A549 (cell line): ENCODE results near the gene RAD51AP2. TPM values are rescaled to one million over a fixed set of nuclear protein-coding genes. Genes with fewer than 3 reads are reported as not detected.

Source experiments
- ATAC-seq, 2 experiments: fragments of 200-7000 bp in 1 of 2; fragments of >200 bp in 1 of 2; cut with Nextera tagmentation in 1 of 2; cut with Tn5 transposase in 1 of 2; 3 replicates each; pipeline versions ENCODE4 v1.8.0 to v1.9.1; 2018 to 2020; ENCODE audit warnings: mild to moderate bottlenecking in 1 of 2, moderate library complexity in 1 of 2
- CTCF ChIA-PET: fragments of 300-600 bp; sonication (Branson Sonifier 250); formaldehyde crosslinking; extraction: SDS; loops from one replicate; lab custom pipeline; 2021; ENCODE audit warnings: antibody characterized with exemption, inconsistent platforms; lab: Yijun Ruan, JAX
- POLR2A ChIA-PET: fragments of 350-600 bp; formaldehyde crosslinking; extraction: SDS; loops from one replicate; lab custom pipeline; 2021; ENCODE audit warnings: antibody characterized with exemption, inconsistent platforms; lab: Yijun Ruan, JAX
- DNase-seq, 2 experiments: peaks; one replicate each; pipeline versions ENCODE4 v3.0.0 to v3.0.0-alpha.2; 2011 to 2016; ENCODE audit warnings: low read depth in 1 of 2, low spot score in 1 of 2
- FAIRE-seq: peaks from 2 replicates; lab custom pipeline; 2011; peaks lifted over from hg19 to GRCh38; lab: Jason Lieb, UNC
- H3K27ac ChIP-seq, 2 experiments: fragments of >200 bp; sonication (Bioruptor Twin); formaldehyde crosslinking; 3 replicates each; pipeline ENCODE4 v1.5.1; 2016 to 2017
- H3K4me1 ChIP-seq: fragments of >200 bp; sonication (Bioruptor Twin); formaldehyde crosslinking; 3 replicates; pipeline ENCODE4 v1.6.1; 2016
- H3K4me2 ChIP-seq: fragments of >200 bp; sonication (Bioruptor Twin); formaldehyde crosslinking; 3 replicates; pipeline ENCODE4 v1.6.1; 2016
- H3K4me3 ChIP-seq: fragments of >200 bp; sonication (Bioruptor Twin); formaldehyde crosslinking; 3 replicates; pipeline ENCODE4 v1.5.1; 2016
- H3K9me3 ChIP-seq: fragments of >200 bp; sonication (Bioruptor Twin); formaldehyde crosslinking; 3 replicates; pipeline ENCODE4 v1.6.1; 2016
- CBX2 ChIP-seq: fragments of 200-600 bp; sonication (generic); IDR thresholded peaks from 2 replicates; pipeline ENCODE4 v1.6.1; 2016; ENCODE audit warnings: low read depth, mild to moderate bottlenecking, borderline replicate concordance
- CEBPB ChIP-seq, 2 experiments: fragments of >200 bp in 1 of 2; sonication (Bioruptor Twin) in 1 of 2; formaldehyde crosslinking in 1 of 2; IDR thresholded peaks; 2 replicates each; pipeline ENCODE4 v1.6.1; 2012 to 2016
- CHD4 ChIP-seq: fragments of 200-600 bp; sonication (generic); IDR thresholded peaks from 2 replicates; pipeline ENCODE4 v1.6.1; 2016; ENCODE audit warnings: antibody characterized with exemption, mild to moderate bottlenecking, borderline replicate concordance
- EHF ChIP-seq: fragments of 250-450 bp; sonication (Bioruptor Pico); IDR thresholded peaks from 2 replicates; pipeline ENCODE4 v1.5.0; 2020; ENCODE audit warnings: mild to moderate bottlenecking
- EHMT2 ChIP-seq: fragments of 200-600 bp; sonication (generic); IDR thresholded peaks from 2 replicates; pipeline ENCODE4 v1.6.1; 2016; ENCODE audit warnings: antibody characterized with exemption, low read depth, mild to moderate bottlenecking, moderate library complexity
- ESRRA ChIP-seq: fragments of 150-350 bp; IDR thresholded peaks from 2 replicates; pipeline ENCODE4 v1.6.1; 2014; ENCODE audit warnings: mild to moderate bottlenecking, low read length, borderline replicate concordance
- FOXS1 ChIP-seq: fragments of 250-450 bp; sonication (Bioruptor Pico); IDR thresholded peaks from 2 replicates; pipeline ENCODE4 v1.5.0; 2020; ENCODE audit warnings: mild to moderate bottlenecking, moderate library complexity
- HOXB5 ChIP-seq: fragments of 250-450 bp; sonication (Bioruptor Pico); IDR thresholded peaks from 2 replicates; pipeline ENCODE4 v1.5.0; 2020; ENCODE audit warnings: mild to moderate bottlenecking, moderate library complexity
- JUNB ChIP-seq: fragments of >200 bp; sonication (Bioruptor Twin); formaldehyde crosslinking; IDR thresholded peaks from 2 replicates; pipeline ENCODE4 v1.6.1; 2016
- KDM5A ChIP-seq: fragments of 200-600 bp; sonication (generic); IDR thresholded peaks from 2 replicates; pipeline ENCODE4 v1.6.1; 2016; ENCODE audit warnings: antibody characterized with exemption, mild to moderate bottlenecking
- MAFK ChIP-seq: fragments of 450-650 bp; IDR thresholded peaks from 2 replicates; pipeline ENCODE4 v1.6.1; 2014; ENCODE audit not compliant: partially characterized antibody
- MAZ ChIP-seq: fragments of 150-350 bp; IDR thresholded peaks from 2 replicates; pipeline ENCODE4 v1.6.1; 2014; ENCODE audit warnings: antibody characterized with exemption, low read depth, low read length, borderline replicate concordance
- NFE2L2 ChIP-seq: fragments of 150-350 bp; conservative IDR thresholded peaks from 2 replicates; pipeline ENCODE4 v1.6.1; 2014; ENCODE audit warnings: low read length
- NPAS2 ChIP-seq: fragments of 250-450 bp; sonication (Bioruptor Pico); IDR thresholded peaks from 2 replicates; pipeline ENCODE4 v1.8.0; 2022; ENCODE audit warnings: mild to moderate bottlenecking, moderate library complexity, borderline replicate concordance
- POLR2A ChIP-seq: IDR thresholded peaks from 2 replicates; pipeline ENCODE4 v1.6.1; 2012; ENCODE audit warnings: mild to moderate bottlenecking, low read length
- RAD21 ChIP-seq, 2 experiments: fragments of >200 bp in 1 of 2; sonication (Bioruptor Twin) in 1 of 2; formaldehyde crosslinking in 1 of 2; IDR thresholded peaks in 1 of 2; conservative IDR thresholded peaks in 1 of 2; 2 replicates in 1 of 2; 3 replicates in 1 of 2; pipeline ENCODE4 v1.6.1; 2012 to 2018; ENCODE audit warnings: inconsistent platforms in 1 of 2
- RCOR1 ChIP-seq: fragments of 150-350 bp; IDR thresholded peaks from 2 replicates; pipeline ENCODE4 v1.6.1; 2014; ENCODE audit warnings: antibody characterized with exemption, low read length, low read depth
- SMC3 ChIP-seq: fragments of >200 bp; sonication (Bioruptor Twin); formaldehyde crosslinking; IDR thresholded peaks from 3 replicates; pipeline ENCODE4 v1.6.1; 2018; ENCODE audit warnings: inconsistent platforms
- TFCP2L1 ChIP-seq: fragments of 250-450 bp; sonication (Bioruptor Pico); IDR thresholded peaks from 2 replicates; pipeline ENCODE4 v1.5.0; 2021; ENCODE audit warnings: mild to moderate bottlenecking
- ZNF302 ChIP-seq: fragments of 250-450 bp; sonication (Bioruptor Pico); IDR thresholded peaks from 2 replicates; pipeline ENCODE4 v1.9.0; 2021; ENCODE audit warnings: inconsistent platforms, mild to moderate bottlenecking, moderate library complexity
- ZSCAN20 ChIP-seq: fragments of 250-450 bp; sonication (Bioruptor Pico); IDR thresholded peaks from 2 replicates; pipeline ENCODE4 v1.8.0; 2022; ENCODE audit warnings: mild to moderate bottlenecking, moderate library complexity
- WGBS: methylation state at CpG from one replicate; pipeline ENCODE4 v1.1.6; 2017; ENCODE audit errors: missing lambda C conversion rate; 5-methylcytosine and 5-hydroxymethylcytosine counted together
- polyA plus RNA-seq, 4 experiments: library from polyadenylated mRNA; depleted of rRNA in 3 of 4; stranded (reverse); fragments of >200 nt; fragmentation: RNase III in 1 of 4; extraction: RNeasy Plus Mini Kit Qiagen cat#74134 plus additional on column Dnase treatment in 1 of 4; gene quantifications; 2 replicates in 3 of 4; 3 replicates in 1 of 4; pipeline ENCODE4 v1.2.3, GENCODE V29; 2011 to 2017
- TF ChIP-seq, protein P1 (sequence below): IDR thresholded peaks from 2 replicates; pipeline ENCODE4 v1.6.1; 2012
- TF ChIP-seq, protein P2 (sequence below): fragments of >200 bp; sonication (Bioruptor Twin); formaldehyde crosslinking; IDR thresholded peaks from 2 replicates; pipeline ENCODE4 v1.6.1; 2016
- TF ChIP-seq, protein P3 (sequence below): fragments of 450-650 bp; IDR thresholded peaks from 2 replicates; pipeline ENCODE4 v1.6.1; 2014; ENCODE audit warnings: antibody characterized with exemption

Gene RAD51AP2
- polyA plus RNA-seq, 2 of the 4 experiments (the other 2 are of a cell fraction) = not detected

DNA sequence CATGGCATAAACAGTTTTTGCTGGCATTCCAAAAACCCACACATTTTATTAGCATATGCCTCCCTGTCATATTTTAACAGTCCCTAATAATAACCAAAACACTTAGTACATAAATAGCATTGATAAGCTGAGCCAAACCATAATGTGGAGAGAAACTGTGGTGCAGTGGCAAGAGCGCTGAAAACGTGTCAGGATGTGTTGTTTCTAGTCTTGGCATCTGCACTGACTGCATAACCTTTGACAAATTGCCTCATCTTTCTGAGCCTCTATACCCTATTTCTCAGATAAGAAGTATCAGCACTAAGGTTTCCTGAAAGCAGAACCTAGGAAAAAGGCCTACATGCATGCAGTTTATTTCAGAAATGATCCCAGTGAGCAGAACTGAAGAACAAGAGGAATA is 41.4 kb downstream of the RAD51AP2 start:
- ATAC-seq = no peak
- CTCF ChIA-PET = no interaction called here
- no peak for FAIRE-seq

DNA sequence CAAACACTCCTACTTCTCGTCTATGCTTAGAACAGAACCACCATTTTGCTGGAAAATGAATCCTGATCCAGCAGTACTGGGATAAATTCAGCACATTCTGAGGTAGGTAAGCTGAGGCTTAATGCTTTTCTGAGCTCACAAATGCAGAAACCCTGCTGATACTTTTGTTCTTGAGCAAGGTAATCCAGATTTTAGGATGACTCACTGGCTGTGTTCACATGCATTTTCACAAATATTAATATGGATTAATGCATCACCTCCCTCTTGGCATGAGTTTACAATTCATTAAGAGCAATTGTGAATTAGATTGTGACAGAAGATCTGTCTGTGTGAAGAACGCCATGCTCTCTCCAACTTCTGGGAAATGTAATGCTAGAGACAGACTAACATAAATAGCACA is 42.2 kb downstream of the RAD51AP2 start:
- no peak for TF ChIP-seq SMC3
- TF ChIP-seq HOXB5 (CRISPR knock-in tag) = no peak
- TF ChIP-seq, protein P1, sequence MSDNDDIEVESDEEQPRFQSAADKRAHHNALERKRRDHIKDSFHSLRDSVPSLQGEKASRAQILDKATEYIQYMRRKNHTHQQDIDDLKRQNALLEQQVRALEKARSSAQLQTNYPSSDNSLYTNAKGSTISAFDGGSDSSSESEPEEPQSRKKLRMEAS = no peak
- TF ChIP-seq POLR2A = no peak
- TF ChIP-seq ZNF302 (CRISPR knock-in tag) = no peak
- no peak for TF ChIP-seq TFCP2L1 (CRISPR knock-in tag)
- TF ChIP-seq, all 56 proteins: peak for 0
- ChIA-PET CTCF (no interaction called here), POLR2A (no interaction called here)
- H3K9me3 ChIP-seq = no peaks in the 10 kb centered on the region
- no peak overlapping the region for H3K4me3 ChIP-seq
- H3K4me2 ChIP-seq = no peak overlapping the region
- no peak overlapping the region for H3K27ac ChIP-seq
- FAIRE-seq (no peak), DNase-seq (no peak), ATAC-seq (no peak)
- 6% methylated on average over 2 of the region's 2 CpGs for WGBS
- H3K4me1 ChIP-seq = no peaks in the 10 kb centered on the region

More for the DNA sequence above, 41.4 kb downstream of the RAD51AP2 start:
- H3K4me3 ChIP-seq = no peak overlapping the region
- H3K4me1 ChIP-seq = no peaks in the 10 kb centered on the region
- H3K4me2 ChIP-seq = no peak overlapping the region
- TF ChIP-seq CHD4 = no peak
- TF ChIP-seq NPAS2 (CRISPR knock-in tag) = no peak
- TF ChIP-seq RAD21 (conservative IDR thresholded peaks at IDR 0.05 in 1 of 2, IDR thresholded peaks at IDR 0.05 in 1 of 2) = no peak
- no peak for TF ChIP-seq HOXB5 (CRISPR knock-in tag)
- TF ChIP-seq CBX2 = no peak
- no peak for TF ChIP-seq ESRRA
- TF ChIP-seq, protein P2, sequence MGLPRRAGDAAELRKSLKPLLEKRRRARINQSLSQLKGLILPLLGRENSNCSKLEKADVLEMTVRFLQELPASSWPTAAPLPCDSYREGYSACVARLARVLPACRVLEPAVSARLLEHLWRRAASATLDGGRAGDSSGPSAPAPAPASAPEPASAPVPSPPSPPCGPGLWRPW = no peak
- TF ChIP-seq ZNF302 (CRISPR knock-in tag) = no peak
- TF ChIP-seq, protein P1 = no peak
- TF ChIP-seq POLR2A = no peak
- no peak for TF ChIP-seq FOXS1 (CRISPR knock-in tag)
- TF ChIP-seq, protein P3, sequence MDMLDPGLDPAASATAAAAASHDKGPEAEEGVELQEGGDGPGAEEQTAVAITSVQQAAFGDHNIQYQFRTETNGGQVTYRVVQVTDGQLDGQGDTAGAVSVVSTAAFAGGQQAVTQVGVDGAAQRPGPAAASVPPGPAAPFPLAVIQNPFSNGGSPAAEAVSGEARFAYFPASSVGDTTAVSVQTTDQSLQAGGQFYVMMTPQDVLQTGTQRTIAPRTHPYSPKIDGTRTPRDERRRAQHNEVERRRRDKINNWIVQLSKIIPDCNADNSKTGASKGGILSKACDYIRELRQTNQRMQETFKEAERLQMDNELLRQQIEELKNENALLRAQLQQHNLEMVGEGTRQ = no peak
- TF ChIP-seq RCOR1 = no peak
- no peak for TF ChIP-seq JUNB
- TF ChIP-seq EHMT2 = no peak
- no peak for TF ChIP-seq MAFK
- no peak for TF ChIP-seq KDM5A
- no peak for TF ChIP-seq ZSCAN20 (CRISPR knock-in tag)
- no peak for TF ChIP-seq EHF (CRISPR knock-in tag)
- TF ChIP-seq CEBPB (IDR thresholded peaks at IDR 0.05) = no peak
- TF ChIP-seq, all 56 proteins: peak for 0
- Histone ChIP-seq H3K27ac (no peak overlapping the region), H3K9me3 (no peaks in the 10 kb centered on the region)
- POLR2A ChIA-PET = no interaction called here
- 24% methylated on average over 2 of the region's 2 CpGs for WGBS
- no peak for DNase-seq

DNA sequence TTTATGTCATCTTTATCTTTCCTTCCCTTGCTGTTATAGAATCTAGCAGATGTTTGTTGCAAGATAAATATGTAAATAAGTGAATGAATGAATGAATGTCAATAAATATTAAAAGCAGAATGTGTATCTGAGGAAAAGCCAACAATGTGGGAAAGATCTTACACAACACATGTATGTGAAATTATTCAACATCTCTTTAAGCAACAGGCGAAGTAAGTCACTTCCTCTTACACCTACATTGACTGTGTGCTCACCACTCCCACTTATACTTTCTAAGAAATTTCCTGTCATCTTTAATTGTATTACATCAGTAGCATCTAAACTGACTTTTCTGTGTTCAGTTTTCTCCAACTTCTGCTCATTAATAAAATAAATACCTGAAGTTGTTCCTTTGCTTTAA is 43.0 kb downstream of the RAD51AP2 start:
- 5% methylated on average over 1 of the region's 1 CpG for WGBS
- no peaks in the 10 kb centered on the region for H3K4me1 ChIP-seq
- H3K4me2 ChIP-seq = no peak overlapping the region
- ATAC-seq (no peak), FAIRE-seq (no peak), DNase-seq (no peak)
- no peak overlapping the region for H3K27ac ChIP-seq
- ChIA-PET POLR2A (no interaction called here), CTCF (no interaction called here)
- peaks cover 5% of the 10 kb centered on the region; the same call in 2 of the 3 replicates for H3K9me3 ChIP-seq
- TF ChIP-seq MAZ (no peak), TFCP2L1 (CRISPR knock-in tag) (no peak), EHMT2 (no peak), NFE2L2 (no peak)
- H3K4me3 ChIP-seq = no peak overlapping the region
